SK-N-SH (cell line): ENCODE measurements around the gene CTTN. TPM values are rescaled to one million over a fixed set of nuclear protein-coding genes. Genes with fewer than 3 reads are reported as not detected.

Experiments
- CTCF ChIA-PET: fragments of 300-600, 350-600 bp; formaldehyde crosslinking; extraction: SDS; loops from one replicate; lab custom pipeline; 2021; lab: Yijun Ruan, JAX
- POLR2A ChIA-PET: fragments of 350-600 bp; sonication (Branson Sonifier 250); formaldehyde crosslinking; extraction: SDS; loops from one replicate; lab custom pipeline; 2020; ENCODE audit warnings: antibody characterized with exemption, inconsistent platforms; lab: Yijun Ruan, JAX
- DNase-seq: peaks from one replicate; pipeline ENCODE4 v3.0.0; 2012
- H2AFZ ChIP-seq: fragments of 200-600 bp; sonication (generic); 2 replicates; pipeline ENCODE4 v1.8.1; 2016; ENCODE audit warnings: antibody characterized with exemption, mild to moderate bottlenecking, low read depth
- H3F3A ChIP-seq: fragments of 200-600 bp; sonication (generic); replicated peaks from 2 replicates; pipeline ENCODE3; 2016; ENCODE audit warnings: antibody characterized with exemption, mild to moderate bottlenecking; ENCODE audit not compliant: insufficient read depth
- H3K27ac ChIP-seq, 2 experiments: fragments of 200-500 bp in 1 of 2; fragments of 200-600 bp in 1 of 2; sonication (Bioruptor generic) in 1 of 2; sonication (generic), shearing (Covaris generic) in 1 of 2; 2 replicates each; pipeline versions ENCODE4 v1.5.1 to v1.6.1; 2014 to 2016; ENCODE audit warnings: low read depth in 2 of 2, inconsistent platforms in 1 of 2, low read length in 1 of 2, mild to moderate bottlenecking in 1 of 2, mixed read lengths in 1 of 2
- H3K27me3 ChIP-seq: fragments of 200-600 bp; sonication (generic), shearing (Covaris generic); 2 replicates; pipeline ENCODE4 v1.6.1; 2016; ENCODE audit warnings: mixed run types; ENCODE audit not compliant: insufficient read depth
- H3K36me3 ChIP-seq, 2 experiments: fragments of 200-500 bp in 1 of 2; fragments of 200-600 bp in 1 of 2; sonication (Bioruptor generic) in 1 of 2; sonication (generic) in 1 of 2; replicated peaks in 1 of 2; 2 replicates each; pipeline versions ENCODE3 to v1.5.1; 2014 to 2016; ENCODE audit warnings: low read length in 1 of 2, mild to moderate bottlenecking in 1 of 2; ENCODE audit not compliant: insufficient read depth in 2 of 2, control insufficient read depth in 1 of 2
- H3K4me1 ChIP-seq, 2 experiments: fragments of 200-500 bp in 1 of 2; fragments of 200-600 bp in 1 of 2; sonication (Bioruptor generic) in 1 of 2; sonication (generic), shearing (Covaris generic) in 1 of 2; 2 replicates each; pipeline versions ENCODE4 v1.5.1 to v1.6.1; 2014 to 2016; ENCODE audit warnings: low read depth in 1 of 2, low read length in 1 of 2, mixed run types in 1 of 2; ENCODE audit not compliant: insufficient read depth in 2 of 2, control insufficient read depth in 1 of 2
- H3K4me2 ChIP-seq: fragments of 200-600 bp; sonication (generic), shearing (Covaris generic); 2 replicates; pipeline ENCODE4 v1.6.1; 2017; ENCODE audit warnings: mixed run types
- H3K4me3 ChIP-seq, 2 experiments: fragments of 200-500 bp in 1 of 2; fragments of 200-600 bp in 1 of 2; sonication (Bioruptor generic) in 1 of 2; sonication (generic), shearing (Covaris generic) in 1 of 2; 2 replicates each; pipeline versions ENCODE4 v1.5.1 to v1.8.1; 2014 to 2016; ENCODE audit warnings: low read depth in 2 of 2, inconsistent platforms in 1 of 2, low read length in 1 of 2, mild to moderate bottlenecking in 1 of 2, mixed read lengths in 1 of 2, moderate library complexity in 1 of 2
- H3K79me2 ChIP-seq: fragments of 200-600 bp; sonication (generic); 2 replicates; pipeline ENCODE4 v1.8.1; 2017; ENCODE audit warnings: mild to moderate bottlenecking; ENCODE audit not compliant: insufficient read depth
- H3K9ac ChIP-seq: fragments of 200-600 bp; sonication (generic); 2 replicates; pipeline ENCODE4 v1.6.1; 2017; ENCODE audit warnings: mixed run types
- H3K9me2 ChIP-seq: fragments of 200-600 bp; sonication (generic); 2 replicates; pipeline ENCODE4 v1.6.1; 2017; ENCODE audit warnings: mixed run types
- H3K9me3 ChIP-seq: fragments of 200-600 bp; sonication (generic); 2 replicates; pipeline ENCODE4 v1.6.1; 2017; ENCODE audit warnings: mixed run types, mild to moderate bottlenecking, moderate library complexity
- H4K20me1 ChIP-seq: fragments of 200-600 bp; sonication (generic); 2 replicates; pipeline ENCODE4 v1.6.1; 2017; ENCODE audit warnings: mild to moderate bottlenecking, mixed run types; ENCODE audit not compliant: insufficient read depth
- CHD2 ChIP-seq: fragments of 150-350 bp; IDR thresholded peaks from 2 replicates; pipeline ENCODE4 v1.6.1; 2018; ENCODE audit warnings: low read length; ENCODE audit not compliant: partially characterized antibody
- ELF1 ChIP-seq: IDR thresholded peaks from 2 replicates; pipeline ENCODE4 v1.4.0; 2012
- EZH2phosphoT487 ChIP-seq: fragments of 200-600 bp; sonication (generic); IDR thresholded peaks from 2 replicates; pipeline ENCODE4 v1.6.1; 2017; ENCODE audit warnings: low read depth, mixed run types, mild to moderate bottlenecking, antibody characterized with exemption, moderate library complexity, borderline replicate concordance
- FOSL2 ChIP-seq: IDR thresholded peaks from 2 replicates; pipeline ENCODE4 v1.4.0; 2012; ENCODE audit warnings: low read depth, mild to moderate bottlenecking, moderate library complexity, borderline replicate concordance
- FOXJ3 ChIP-seq: sonication (generic); formaldehyde crosslinking; IDR thresholded peaks from 2 replicates; pipeline ENCODE4 v1.5.1; 2020; ENCODE audit warnings: mild to moderate bottlenecking, missing genetic modification reagents
- FOXM1 ChIP-seq: IDR thresholded peaks from 2 replicates; pipeline ENCODE4 v1.4.0; 2012; ENCODE audit warnings: low read depth, mild to moderate bottlenecking
- JUND ChIP-seq: IDR thresholded peaks from 2 replicates; pipeline ENCODE4 v1.4.0; 2012
- MXI1 ChIP-seq: IDR thresholded peaks from 2 replicates; pipeline ENCODE4 v1.6.1; 2012; ENCODE audit warnings: mild to moderate bottlenecking, low read depth, low read length, improper control_type of control experiment
- PBX3 ChIP-seq: IDR thresholded peaks from 2 replicates; pipeline ENCODE4; 2012
- POLR2AphosphoS5 ChIP-seq: IDR thresholded peaks from 2 replicates; pipeline ENCODE4 v1.6.1; 2012; ENCODE audit warnings: low read depth, low read length
- RCOR1 ChIP-seq: fragments of 150-350 bp; IDR thresholded peaks from 2 replicates; pipeline ENCODE4 v1.6.1; 2017; ENCODE audit warnings: antibody characterized with exemption, low read length
- REST ChIP-seq: IDR thresholded peaks from 2 replicates; pipeline ENCODE4 v1.6.1; 2012; ENCODE audit warnings: mild to moderate bottlenecking, low read depth, low read length, moderate library complexity
- SIN3A ChIP-seq: IDR thresholded peaks from 2 replicates; pipeline ENCODE4 v1.6.1; 2012; ENCODE audit warnings: low read depth, mild to moderate bottlenecking, low read length, moderate library complexity, borderline replicate concordance
- TCF12 ChIP-seq: IDR thresholded peaks from 2 replicates; pipeline ENCODE4 v1.4.0; 2012
- TEAD4 ChIP-seq: IDR thresholded peaks from 2 replicates; pipeline ENCODE4 v1.4.0; 2012; ENCODE audit warnings: mild to moderate bottlenecking, borderline replicate concordance; ENCODE audit not compliant: insufficient read depth
- YY1 ChIP-seq: IDR thresholded peaks from 2 replicates; pipeline ENCODE4 v1.4.0; 2012; ENCODE audit warnings: low read depth, mild to moderate bottlenecking
- WGBS: methylation state at CpG from one replicate; pipeline ENCODE4 v1.1.6; 2017; ENCODE audit warnings: low lambda C conversion rate; 5-methylcytosine and 5-hydroxymethylcytosine counted together
- polyA plus RNA-seq, 3 experiments: library from polyadenylated mRNA; depleted of rRNA; stranded (reverse); fragments of >200 nt; gene quantifications; 2 replicates each; pipeline ENCODE4 v1.2.3, GENCODE V29; 2012
- TF ChIP-seq, protein P1 (sequence below): fragments of 150-350 bp; IDR thresholded peaks from 2 replicates; pipeline ENCODE4 v1.6.1; 2016; ENCODE audit warnings: mild to moderate bottlenecking, low read depth, low read length
- TF ChIP-seq, protein P2 (sequence below): IDR thresholded peaks from 2 replicates; pipeline ENCODE4 v1.4.0; 2012; ENCODE audit warnings: low read depth, borderline replicate concordance
- TF ChIP-seq, protein P3 (sequence below): fragments of 150-350 bp; IDR thresholded peaks from 2 replicates; pipeline ENCODE4 v1.6.1; 2017; ENCODE audit warnings: antibody characterized with exemption, low read length, low read depth, borderline replicate concordance
- TF ChIP-seq, protein P4 (sequence below): IDR thresholded peaks from 2 replicates; pipeline ENCODE4 v1.4.0; 2012; ENCODE audit warnings: low read depth

CTTN gene
- polyA plus RNA-seq, 1 of the 3 experiments (the other 2 are of a cell fraction), result 243 TPM

GRCh38 chr11:70481625-70482528 is 83.5 kb downstream of the CTTN start:
- no peak overlapping the region for H3K9ac ChIP-seq
- DNase-seq, result no peak

More at GRCh38 chr11:70481625-70482528, 83.5 kb downstream of the CTTN start:
- no peaks in the 10 kb centered on the region for H3K9me2 ChIP-seq
- no peaks in the 10 kb centered on the region for H4K20me1 ChIP-seq
- H3K36me3 ChIP-seq, result no peaks in the 10 kb centered on the region
- ChIA-PET CTCF (interaction anchor here (0.8 to 3.5 kb wide), 8 partner anchors 11 to 598 kb away, joined by 3 to 13 read pairs (median 4); no protein-coding TSS in a partner anchor), POLR2A (no interaction called here)
- H3K4me2 ChIP-seq, result no peak overlapping the region
- peaks cover 0 to 20% of the 10 kb centered on the region in 2 experiments; a peak in 2 of 4 replicates for H3K4me1 ChIP-seq
- H2AFZ ChIP-seq, result no peak overlapping the region
- H3K27me3 ChIP-seq, result no peaks in the 10 kb centered on the region
- H3F3A ChIP-seq, result no peaks in the 10 kb centered on the region
- no peaks in the 10 kb centered on the region for H3K9me3 ChIP-seq
- H3K4me3 ChIP-seq, result no peak overlapping the region
- H3K79me2 ChIP-seq, result no peaks in the 10 kb centered on the region
- no peak for TF ChIP-seq TEAD4
- TF ChIP-seq SIN3A, result no peak
- TF ChIP-seq JUND, result no peak
- no peak for TF ChIP-seq FOXM1
- no peak for TF ChIP-seq PBX3
- no peak for TF ChIP-seq RCOR1
- TF ChIP-seq, protein P1, sequence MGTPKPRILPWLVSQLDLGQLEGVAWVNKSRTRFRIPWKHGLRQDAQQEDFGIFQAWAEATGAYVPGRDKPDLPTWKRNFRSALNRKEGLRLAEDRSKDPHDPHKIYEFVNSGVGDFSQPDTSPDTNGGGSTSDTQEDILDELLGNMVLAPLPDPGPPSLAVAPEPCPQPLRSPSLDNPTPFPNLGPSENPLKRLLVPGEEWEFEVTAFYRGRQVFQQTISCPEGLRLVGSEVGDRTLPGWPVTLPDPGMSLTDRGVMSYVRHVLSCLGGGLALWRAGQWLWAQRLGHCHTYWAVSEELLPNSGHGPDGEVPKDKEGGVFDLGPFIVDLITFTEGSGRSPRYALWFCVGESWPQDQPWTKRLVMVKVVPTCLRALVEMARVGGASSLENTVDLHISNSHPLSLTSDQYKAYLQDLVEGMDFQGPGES, result no peak
- TF ChIP-seq TCF12, result no peak
- TF ChIP-seq FOXJ3 (CRISPR knock-in tag), result no peak
- no peak for TF ChIP-seq MXI1
- TF ChIP-seq, protein P2, sequence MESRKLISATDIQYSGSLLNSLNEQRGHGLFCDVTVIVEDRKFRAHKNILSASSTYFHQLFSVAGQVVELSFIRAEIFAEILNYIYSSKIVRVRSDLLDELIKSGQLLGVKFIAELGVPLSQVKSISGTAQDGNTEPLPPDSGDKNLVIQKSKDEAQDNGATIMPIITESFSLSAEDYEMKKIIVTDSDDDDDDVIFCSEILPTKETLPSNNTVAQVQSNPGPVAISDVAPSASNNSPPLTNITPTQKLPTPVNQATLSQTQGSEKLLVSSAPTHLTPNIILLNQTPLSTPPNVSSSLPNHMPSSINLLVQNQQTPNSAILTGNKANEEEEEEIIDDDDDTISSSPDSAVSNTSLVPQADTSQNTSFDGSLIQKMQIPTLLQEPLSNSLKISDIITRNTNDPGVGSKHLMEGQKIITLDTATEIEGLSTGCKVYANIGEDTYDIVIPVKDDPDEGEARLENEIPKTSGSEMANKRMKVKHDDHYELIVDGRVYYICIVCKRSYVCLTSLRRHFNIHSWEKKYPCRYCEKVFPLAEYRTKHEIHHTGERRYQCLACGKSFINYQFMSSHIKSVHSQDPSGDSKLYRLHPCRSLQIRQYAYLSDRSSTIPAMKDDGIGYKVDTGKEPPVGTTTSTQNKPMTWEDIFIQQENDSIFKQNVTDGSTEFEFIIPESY, result no peak
- no peak for TF ChIP-seq REST
- TF ChIP-seq POLR2AphosphoS5, result no peak
- TF ChIP-seq, protein P3, sequence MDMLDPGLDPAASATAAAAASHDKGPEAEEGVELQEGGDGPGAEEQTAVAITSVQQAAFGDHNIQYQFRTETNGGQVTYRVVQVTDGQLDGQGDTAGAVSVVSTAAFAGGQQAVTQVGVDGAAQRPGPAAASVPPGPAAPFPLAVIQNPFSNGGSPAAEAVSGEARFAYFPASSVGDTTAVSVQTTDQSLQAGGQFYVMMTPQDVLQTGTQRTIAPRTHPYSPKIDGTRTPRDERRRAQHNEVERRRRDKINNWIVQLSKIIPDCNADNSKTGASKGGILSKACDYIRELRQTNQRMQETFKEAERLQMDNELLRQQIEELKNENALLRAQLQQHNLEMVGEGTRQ, result no peak
- TF ChIP-seq, protein P4, sequence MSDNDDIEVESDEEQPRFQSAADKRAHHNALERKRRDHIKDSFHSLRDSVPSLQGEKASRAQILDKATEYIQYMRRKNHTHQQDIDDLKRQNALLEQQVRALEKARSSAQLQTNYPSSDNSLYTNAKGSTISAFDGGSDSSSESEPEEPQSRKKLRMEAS, result no peak
- TF ChIP-seq CHD2, result no peak
- TF ChIP-seq EZH2phosphoT487, result no peak
- TF ChIP-seq FOSL2, result no peak
- no peak for TF ChIP-seq YY1
- TF ChIP-seq ELF1, result no peak
- no peak overlapping the region for H3K27ac ChIP-seq
- WGBS, result 63% methylated on average over 20 of the region's 21 CpGs
